Measurements from ENCODE around the gene CTNNA3.

DNA sequence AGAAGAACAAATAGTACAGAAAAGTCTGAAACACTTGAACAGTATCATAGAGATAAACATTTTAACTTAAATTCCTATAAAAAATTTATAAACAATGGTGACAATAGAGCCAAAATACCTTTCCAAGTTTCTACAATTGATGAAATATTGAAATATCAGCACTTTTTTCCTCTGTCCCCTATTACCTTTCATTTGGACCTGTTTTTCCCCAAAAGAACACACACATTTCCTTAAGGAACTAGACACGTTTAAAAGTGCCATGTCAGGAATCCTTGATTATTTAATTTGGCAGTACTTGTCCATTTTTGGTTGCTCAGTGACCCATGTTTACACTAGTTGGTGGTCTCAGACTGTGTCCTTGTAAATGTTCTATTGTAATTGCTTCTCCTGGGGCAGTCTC, 162.6 kb downstream of the CTNNA3 start:
- TF ChIP-seq MYC (IDR thresholded peaks at IDR 0.05; ENCODE audit: low read depth, low read length) (no peak), POLR2A (IDR thresholded peaks at IDR 0.05; ENCODE audit: low read depth, low read length) (no peak), EZH2 (IDR thresholded peaks at IDR 0.05; ENCODE audit: borderline replicate concordance, low read depth, low read length, severe bottlenecking) (no peak), POLR2AphosphoS5 (IDR thresholded peaks at IDR 0.05; ENCODE audit: insufficient read depth, low read depth, low read length) (no peak), GATA2 (IDR thresholded peaks at IDR 0.05; ENCODE audit: insufficient read depth, insufficient read length, low read depth, low read length) (no peak), FOS (IDR thresholded peaks at IDR 0.05; ENCODE audit: borderline replicate concordance, insufficient read depth, low read length) (no peak), JUN (IDR thresholded peaks at IDR 0.05; ENCODE audit: borderline replicate concordance, insufficient read depth, insufficient read length, low read depth) (no peak)
- TF ChIP-seq, protein P1, sequence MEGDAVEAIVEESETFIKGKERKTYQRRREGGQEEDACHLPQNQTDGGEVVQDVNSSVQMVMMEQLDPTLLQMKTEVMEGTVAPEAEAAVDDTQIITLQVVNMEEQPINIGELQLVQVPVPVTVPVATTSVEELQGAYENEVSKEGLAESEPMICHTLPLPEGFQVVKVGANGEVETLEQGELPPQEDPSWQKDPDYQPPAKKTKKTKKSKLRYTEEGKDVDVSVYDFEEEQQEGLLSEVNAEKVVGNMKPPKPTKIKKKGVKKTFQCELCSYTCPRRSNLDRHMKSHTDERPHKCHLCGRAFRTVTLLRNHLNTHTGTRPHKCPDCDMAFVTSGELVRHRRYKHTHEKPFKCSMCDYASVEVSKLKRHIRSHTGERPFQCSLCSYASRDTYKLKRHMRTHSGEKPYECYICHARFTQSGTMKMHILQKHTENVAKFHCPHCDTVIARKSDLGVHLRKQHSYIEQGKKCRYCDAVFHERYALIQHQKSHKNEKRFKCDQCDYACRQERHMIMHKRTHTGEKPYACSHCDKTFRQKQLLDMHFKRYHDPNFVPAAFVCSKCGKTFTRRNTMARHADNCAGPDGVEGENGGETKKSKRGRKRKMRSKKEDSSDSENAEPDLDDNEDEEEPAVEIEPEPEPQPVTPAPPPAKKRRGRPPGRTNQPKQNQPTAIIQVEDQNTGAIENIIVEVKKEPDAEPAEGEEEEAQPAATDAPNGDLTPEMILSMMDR (IDR thresholded peaks at IDR 0.05; ENCODE audit: extremely low read depth in 1 of 2, insufficient read depth in 1 of 2, low read depth in 1 of 2, low read length in 2 of 2) = no peak
- TF ChIP-seq, protein P2, sequence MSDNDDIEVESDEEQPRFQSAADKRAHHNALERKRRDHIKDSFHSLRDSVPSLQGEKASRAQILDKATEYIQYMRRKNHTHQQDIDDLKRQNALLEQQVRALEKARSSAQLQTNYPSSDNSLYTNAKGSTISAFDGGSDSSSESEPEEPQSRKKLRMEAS (IDR thresholded peaks at IDR 0.05; ENCODE audit: insufficient read depth, insufficient read length) = no peak
